GM19240 (cell line): ENCODE data around the gene GALNT7.

Experiments
- DNase-seq: peaks from one replicate; pipeline ENCODE4 v3.0.0; 2011; ENCODE audit warnings: low spot score; ENCODE audit not compliant: insufficient read length

GALNT7 gene

DNA sequence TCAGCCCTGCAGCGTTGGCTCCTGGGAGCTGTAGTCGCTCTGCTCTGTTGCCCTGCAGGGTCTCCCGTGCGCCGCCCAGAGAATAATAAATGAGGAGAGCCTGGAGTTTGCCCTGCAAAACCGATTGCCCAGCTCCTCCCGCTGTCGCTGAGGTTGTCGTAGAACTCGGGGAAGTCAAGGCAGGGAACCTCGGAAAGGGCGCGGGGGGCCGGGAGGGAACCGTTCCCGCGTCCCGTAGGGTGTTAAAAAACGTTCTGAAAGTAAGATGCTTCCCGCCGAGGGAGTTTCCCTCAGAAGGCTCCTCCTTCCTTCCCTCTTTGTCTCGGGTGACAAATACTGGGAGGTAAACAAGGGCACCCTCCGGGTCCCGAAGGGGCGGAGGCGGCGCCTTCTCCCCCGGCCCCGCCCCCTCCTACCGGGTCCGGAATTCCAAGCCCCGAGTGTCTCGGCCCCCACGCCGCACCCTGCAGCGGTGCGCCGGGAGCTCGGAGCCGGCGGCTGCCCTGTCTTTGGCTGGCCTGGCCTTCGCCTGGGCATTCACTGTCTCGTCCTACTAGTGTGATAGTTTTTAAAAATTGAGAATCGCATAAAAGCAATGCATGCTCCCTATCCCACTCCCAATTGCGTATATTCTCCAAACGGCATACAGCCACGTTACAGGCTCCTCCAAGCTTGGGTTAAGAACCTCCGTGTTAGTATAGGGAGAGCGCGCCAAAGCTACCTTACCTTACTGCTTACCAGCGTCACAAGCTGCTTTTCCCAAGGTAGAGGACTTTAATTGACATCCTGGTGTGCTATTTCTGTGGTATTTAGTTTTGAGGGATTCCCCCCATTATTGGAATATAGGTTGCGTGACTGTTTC is 166.5 kb downstream of the GALNT7 start:
- DNase-seq = peak; percentile 34

DNA sequence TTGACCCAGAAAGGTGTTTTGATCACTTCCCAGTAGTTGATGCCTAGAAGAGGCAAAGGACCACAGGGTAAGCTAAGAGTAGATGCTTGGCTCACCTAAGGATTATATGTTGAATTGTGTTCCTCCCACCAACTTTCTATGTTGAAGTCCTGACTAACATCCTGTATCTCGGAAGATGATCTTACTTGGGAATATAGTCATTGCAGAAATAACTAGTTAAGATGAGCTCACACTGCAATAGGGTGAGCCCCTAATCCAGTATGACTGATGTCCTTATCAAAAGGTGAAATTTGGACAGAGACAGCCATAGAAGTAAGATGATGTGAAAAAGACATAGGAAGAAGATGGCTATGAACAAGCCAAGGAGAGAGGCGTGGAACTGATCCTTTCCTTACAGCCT is 168.9 kb downstream of the GALNT7 start:
- DNase-seq = no peak

DNA sequence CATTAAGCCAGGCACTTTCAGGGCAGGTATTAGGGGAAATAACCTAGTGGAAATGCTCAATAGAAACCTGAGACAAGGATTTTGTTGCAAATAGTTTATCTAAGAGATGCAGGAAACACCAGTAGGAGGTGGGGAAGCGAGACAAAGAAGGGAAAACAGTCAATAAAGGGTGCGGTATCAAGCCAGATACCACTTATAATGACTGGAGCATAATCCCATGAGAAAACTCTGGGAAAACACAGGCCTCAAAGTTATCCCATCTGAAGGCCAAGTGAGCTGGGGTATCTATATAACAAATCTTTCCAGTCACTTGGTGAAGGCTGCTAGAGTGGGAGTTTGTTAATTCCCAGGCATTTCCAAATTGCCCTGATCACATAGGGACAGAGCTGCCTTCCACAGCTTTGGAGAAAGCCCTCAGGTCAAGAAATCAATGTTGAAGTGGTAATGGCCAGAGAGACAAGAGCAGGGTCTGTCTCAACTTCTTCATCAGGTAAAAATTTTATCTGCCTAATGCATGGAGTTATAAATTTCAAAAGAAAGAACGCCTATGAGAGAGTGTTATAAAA is 175.3 kb downstream of the GALNT7 start:
- no peak for DNase-seq

DNA sequence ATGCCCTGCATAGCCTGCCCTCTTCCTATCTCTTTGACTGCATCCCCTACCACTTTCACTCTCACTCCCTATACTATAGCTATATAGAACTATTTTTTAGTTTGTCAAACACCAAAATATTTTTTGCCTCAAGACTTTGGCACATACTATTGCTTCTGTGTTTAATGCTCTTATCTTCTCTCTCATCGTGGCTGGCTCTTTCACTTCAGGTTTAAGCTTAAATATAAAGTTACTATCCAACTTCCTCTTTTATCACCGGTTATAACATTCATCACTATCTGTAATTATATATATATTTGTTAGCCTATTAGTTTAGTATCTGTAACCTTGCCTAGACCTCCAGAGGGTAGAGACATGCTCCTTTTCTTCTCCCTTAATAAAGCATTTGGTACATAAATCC is 177.0 kb downstream of the GALNT7 start:
- no peak for DNase-seq

DNA sequence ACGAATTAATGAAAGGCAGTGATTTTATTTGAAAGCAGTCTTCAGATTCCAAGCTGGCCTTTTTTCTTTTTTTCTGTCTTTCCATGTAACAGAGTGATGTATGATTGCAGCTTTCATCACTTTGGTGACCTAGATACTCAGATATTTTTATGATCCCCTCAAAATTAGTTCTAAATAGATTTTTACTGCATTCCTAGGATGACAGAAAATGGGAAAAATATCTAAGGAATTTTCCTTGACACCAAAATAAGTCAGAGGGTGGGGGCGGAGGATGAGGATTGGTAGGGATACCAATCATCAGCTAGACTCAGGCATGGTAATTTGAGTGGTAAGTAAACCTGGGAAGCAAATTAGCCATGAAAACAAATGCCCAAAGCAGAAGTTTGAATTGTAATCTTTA is 177.5 kb downstream of the GALNT7 start:
- no peak for DNase-seq

DNA sequence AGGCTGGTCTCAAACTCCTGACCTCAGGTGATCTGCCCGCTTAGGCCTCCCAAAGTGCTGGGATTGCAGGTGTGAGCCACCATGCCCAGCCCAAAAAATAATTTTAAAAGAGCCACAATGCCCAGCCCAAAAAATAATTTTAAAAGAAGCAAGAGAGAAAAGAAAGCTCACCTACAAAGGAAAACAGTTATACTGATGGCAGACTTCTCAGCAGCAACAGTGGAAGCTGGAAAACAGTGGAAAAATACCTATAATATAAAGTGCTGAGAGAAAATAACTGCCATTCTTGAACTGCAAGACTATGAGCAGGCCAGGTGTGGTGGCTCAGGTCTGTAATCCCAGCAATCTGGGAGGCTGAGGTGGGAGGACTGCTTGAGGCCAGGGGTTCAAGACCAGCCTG is 178.9 kb downstream of the GALNT7 start:
- DNase-seq = no peak

DNA sequence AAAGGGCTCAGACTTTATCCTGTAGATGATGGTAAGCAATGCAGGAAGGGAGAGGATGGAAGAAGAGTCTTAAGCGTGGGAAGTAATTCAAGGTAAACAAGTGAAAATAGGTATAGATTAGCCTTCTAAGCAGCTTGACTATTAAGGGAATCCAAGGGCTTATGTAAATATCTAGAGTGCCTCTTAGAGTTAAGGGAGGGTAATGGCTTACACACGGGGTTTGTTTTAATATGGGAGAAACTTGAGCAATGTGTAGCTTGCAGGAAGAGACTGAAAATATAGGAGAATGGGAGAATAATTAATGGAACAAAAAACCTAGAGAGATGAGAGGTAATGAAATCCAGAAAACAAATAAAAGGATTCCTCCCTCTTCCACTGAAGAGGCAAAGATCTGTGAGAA is 189.3 kb downstream of the GALNT7 start:
- DNase-seq = no peak

DNA sequence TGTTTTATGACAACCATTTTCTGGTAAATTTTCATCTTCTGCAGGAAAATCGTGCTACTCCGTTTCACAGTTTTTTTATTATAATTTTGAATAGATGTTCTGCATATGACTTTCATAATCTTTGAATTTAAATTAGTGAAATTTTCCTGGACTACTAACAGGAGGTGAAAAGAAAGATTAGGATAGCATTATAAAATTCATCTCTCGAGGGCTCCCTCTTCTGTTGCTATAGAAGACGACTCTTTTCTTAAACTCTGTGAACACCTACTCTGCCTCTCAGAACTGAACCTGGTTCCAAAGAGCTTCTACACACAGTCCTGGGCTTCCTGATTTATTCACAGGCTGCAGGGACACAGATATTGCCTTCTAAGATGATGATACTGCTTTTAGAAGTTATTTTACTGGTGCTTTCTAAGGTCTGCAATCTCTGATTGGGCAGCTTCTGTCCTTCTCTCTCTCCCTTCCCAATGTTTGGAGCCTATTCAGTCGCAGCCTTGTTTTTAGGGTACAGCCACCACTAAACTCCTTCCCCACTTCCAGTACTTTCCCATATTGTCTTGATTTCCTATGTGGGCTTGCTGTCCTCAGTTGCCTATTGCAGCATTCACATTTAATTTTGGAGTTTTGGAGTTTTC is 192.1 kb downstream of the GALNT7 start:
- no peak for DNase-seq

DNA sequence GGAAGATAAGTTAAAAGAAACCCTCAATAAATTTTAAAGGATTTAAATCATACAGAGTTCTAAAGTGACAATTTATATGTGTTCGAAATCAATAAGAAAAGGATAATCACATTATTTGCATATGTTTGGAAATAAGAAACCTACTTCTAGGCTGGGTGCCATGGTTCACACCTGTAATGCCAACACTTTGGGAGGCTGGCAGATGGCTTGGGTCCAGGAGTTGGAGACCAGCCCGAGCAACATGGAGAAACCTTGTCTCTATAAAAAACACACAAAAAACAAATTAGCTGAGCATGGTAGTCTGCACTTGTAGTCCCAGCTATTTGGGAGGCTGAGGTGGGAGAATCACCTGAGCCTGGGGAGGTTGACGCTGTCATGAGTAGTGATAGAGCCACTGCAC is 194.1 kb downstream of the GALNT7 start:
- no peak for DNase-seq

DNA sequence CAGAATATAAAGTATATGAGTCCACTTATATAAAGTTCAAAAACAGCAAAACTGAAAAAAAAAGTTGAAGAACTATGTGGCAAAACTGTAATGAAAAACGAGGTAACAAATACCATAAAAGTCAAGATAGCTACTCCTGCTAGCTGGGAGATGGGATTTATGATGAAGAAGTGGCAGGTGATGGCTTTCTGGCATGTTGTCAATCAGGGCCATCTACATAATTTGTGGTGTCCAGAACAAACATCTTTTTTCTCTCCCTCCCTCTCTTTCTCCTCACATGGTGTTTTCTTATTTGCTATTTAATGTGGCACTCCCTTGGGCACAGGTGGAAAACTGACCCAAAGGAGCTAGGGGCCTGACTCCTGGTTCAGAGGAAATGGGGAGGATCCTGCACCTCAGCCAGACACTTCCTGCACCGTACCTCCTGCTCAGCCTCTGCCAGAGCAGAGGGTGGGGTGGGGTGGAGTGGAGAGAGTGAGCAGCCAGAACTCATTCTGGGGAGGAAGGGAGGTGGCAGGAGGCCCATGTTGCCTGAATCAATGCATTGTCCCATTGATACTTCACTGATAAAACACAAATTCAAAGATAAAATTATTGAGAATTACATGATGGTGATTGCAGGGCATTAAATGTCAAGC is 196.9 kb downstream of the GALNT7 start:
- DNase-seq = no peak

DNA sequence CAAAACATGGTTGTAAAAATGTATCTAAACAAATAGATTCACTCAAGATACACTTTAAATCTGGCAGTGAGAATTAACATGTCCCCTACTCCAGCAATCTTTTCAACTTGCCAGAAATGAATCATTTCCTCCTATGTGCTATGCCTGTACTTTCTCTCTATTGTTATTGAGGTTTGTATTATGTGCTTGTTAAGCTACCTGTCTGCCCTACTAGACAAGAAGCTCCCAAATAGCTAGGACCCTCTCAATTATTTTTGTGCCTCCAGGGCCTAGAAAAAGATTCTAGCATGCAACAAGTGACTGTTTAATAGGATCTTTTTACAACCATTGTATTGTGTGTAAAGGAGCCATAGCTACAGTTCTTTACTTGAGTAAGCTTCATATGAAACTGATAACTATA is 198.7 kb downstream of the GALNT7 start:
- no peak for DNase-seq

DNA sequence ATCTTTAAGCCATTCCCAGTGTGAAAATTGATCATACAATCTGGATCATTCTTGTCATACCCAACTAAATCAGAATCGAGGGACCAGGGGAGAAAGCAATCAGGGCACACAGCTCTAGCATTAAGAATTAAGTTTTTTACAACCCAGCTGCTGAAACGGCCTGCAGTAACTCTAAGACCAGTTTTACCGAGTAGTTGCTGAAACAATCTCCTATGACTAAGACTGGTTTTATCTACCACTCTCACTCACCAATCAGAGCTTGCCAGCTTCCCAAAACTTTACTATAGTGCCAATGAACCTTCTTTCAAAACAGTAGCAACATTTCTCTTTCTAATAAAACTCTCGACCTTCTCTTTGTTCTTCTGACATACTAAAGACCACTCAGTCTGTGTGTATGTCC is 199.3 kb downstream of the GALNT7 start:
- no peak for DNase-seq

DNA sequence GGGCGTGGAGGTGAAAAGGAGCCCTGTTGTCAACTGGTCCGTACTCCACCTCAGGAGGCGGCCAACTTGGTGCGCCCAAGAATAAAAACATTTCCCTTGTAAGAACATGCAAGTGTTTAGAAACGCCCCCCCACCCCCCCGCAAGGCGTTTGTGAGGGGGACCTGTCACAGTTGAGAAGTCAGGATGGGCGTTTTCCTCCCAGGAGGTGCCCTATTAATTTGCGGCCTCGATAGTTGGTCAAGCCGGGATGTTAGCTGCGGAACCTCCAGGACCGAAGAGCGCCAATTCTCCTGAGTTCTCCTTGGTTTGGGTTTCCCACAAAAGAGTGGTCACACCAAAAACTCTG is 201.5 kb downstream of the GALNT7 start:
- no peak for DNase-seq

DNA sequence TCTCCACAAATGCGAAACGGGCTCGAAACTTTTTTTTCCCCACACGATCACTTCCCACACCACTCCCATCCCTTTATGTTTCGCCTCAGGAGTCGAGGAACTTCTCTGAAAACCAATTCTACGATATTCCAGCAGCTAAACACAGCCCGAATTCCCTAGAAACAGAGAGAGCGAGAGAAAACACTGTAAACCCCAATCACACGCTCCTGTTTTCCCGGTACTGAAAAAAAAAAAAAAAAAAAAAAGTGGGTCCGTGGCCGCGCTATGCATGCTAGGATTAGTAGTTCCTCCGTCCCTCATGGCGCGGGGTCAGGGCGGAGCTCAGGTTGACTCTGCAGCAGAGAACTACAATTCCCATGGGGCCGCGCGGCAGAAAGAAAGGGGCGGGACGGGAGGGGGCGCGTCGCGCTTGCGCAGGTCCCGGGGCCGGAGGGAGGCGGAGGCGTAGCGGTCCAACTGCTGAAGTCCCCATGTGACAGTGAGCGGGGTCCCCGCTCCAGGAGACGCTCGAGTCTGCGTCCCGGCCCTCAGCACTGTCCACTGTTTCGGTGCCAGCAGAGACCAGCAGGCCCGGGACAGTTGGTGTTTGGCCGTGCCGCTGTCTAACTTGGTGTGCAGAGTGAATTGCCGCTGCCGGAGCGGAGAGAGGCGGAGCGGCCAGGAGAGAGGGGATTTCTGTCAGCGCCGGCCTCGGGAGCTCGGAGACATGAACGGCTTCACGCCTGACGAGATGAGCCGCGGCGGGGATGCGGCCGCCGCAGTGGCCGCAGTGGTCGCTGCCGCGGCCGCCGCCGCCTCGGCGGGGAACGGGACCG is 202.1 kb downstream of the GALNT7 start, which contains the start of gene SAP30:
Gene SAP30, plus strand, starts transcription at position 478 of the 815 bp plus-strand sequence. Its CDS starts 229 bp downstream, at position 707.
- DNase-seq = peak; percentile 59

DNA sequence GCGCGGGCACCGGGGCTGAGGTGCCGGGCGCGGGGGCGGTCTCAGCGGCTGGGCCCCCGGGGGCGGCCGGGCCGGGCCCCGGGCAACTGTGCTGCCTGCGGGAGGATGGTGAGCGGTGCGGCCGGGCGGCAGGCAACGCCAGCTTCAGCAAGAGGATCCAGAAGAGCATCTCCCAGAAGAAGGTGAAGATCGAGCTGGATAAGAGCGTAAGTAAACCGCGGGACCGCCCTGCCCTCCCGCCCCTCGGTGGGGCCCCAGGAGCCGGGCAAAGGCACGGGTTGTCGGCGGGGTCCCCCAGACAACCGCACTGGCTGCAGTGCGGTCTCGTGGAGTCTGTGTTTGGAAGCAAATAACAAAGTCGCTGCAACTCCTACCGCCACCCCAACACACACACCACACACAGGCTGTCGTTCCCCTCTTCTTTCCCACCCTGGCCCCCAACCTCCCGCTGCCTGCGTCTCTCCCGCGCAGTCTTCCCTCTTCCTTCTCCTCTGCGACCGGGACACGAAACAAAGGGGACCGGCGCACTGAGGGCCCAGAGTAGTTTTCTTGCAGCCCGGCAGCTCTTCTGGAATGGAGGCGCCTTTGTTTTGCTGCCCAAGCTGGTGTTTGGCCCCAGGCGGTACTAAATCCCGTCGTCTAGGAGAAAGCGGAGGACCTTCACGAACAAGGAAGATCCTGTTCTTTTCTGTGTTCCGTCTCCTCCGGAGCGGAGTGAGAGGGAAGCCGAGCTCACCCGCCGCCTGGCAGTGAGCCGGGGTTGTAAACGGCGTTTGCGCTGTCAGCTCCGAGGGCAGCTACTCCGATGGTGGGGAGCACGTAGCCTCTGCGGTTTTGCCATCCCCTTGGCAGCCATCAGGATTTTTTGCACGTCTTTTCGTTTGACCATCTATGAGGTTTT is 202.9 kb downstream of the GALNT7 start:
- DNase-seq = no peak
